GM12864 (cell line): ENCODE data around the gene RING1.
A peak's percentile ranks its signal among the peaks of the same experiment; 100 is the strongest.

ENCODE experiments used
- DNase-seq: peaks from one replicate; pipeline ENCODE4 v3.0.0-alpha.2; 2011; ENCODE audit warnings: low read depth
- H3K4me3 ChIP-seq: 2 replicates; pipeline ENCODE4 v1.5.1; 2011; ENCODE audit warnings: mild to moderate bottlenecking, low read depth, low read length, control low read depth
- TF ChIP-seq, protein P1 (sequence below): IDR thresholded peaks from 2 replicates; pipeline ENCODE4 v1.5.1; 2011; ENCODE audit warnings: low read depth, mild to moderate bottlenecking, moderate library complexity, low read length, control low read depth, inconsistent platforms; ENCODE audit errors: missing control alignments

The RING1 gene

GRCh38 chr6:33204165-33204414 lies 4.2 kb upstream of the RING1 start:
- no peak for DNase-seq
- no peak overlapping the region; the same call in 1 of the 2 replicates for H3K4me3 ChIP-seq
- TF ChIP-seq, protein P1, sequence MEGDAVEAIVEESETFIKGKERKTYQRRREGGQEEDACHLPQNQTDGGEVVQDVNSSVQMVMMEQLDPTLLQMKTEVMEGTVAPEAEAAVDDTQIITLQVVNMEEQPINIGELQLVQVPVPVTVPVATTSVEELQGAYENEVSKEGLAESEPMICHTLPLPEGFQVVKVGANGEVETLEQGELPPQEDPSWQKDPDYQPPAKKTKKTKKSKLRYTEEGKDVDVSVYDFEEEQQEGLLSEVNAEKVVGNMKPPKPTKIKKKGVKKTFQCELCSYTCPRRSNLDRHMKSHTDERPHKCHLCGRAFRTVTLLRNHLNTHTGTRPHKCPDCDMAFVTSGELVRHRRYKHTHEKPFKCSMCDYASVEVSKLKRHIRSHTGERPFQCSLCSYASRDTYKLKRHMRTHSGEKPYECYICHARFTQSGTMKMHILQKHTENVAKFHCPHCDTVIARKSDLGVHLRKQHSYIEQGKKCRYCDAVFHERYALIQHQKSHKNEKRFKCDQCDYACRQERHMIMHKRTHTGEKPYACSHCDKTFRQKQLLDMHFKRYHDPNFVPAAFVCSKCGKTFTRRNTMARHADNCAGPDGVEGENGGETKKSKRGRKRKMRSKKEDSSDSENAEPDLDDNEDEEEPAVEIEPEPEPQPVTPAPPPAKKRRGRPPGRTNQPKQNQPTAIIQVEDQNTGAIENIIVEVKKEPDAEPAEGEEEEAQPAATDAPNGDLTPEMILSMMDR: no peak

- H3K4me3 ChIP-seq: peak within 1 kb of the TSS; percentile 81
- no peak for DNase-seq
- TF ChIP-seq, protein P1: no peak
These were observed 3.7 kb upstream of the RING1 start, which contains the start of gene HSD17B8 for GRCh38 chr6:33204415-33205190. Gene HSD17B8 (plus strand): TSS chr6:33204655. CDS start chr6:33204669, 14 bp downstream.

DNA sequence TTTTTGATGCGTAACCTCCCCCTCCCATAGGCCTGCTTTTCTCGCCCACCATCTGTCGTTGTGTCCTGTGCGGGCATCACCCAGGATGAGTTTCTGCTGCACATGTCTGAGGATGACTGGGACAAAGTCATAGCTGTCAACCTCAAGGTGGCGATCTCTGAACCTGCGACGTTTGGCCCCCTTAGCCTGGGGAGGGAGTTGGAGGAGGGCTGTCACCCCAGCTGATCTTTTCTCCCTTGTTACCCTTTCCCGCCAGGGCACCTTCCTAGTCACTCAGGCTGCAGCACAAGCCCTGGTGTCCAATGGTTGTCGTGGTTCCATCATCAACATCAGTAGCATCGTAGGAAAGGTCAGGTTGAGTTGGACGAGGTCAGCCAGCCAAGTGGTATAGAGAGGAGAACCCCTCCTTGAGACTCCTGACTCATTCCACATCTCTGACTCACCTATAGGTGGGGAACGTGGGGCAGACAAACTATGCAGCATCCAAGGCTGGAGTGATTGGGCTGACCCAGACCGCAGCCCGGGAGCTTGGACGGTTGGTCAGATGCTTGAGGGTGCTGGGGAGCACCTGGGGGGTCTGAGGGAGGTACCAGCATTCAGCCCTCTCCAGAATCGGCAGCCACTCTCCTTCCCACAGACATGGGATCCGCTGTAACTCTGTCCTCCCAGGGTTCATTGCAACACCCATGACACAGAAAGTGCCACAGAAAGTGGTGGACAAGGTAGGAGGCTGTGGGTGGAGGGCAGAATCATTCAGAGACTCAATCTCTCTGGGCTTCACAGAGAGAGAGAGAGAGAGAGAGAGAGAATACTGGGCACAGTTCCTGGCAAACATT lies 2.9 kb upstream of the RING1 start:
- no peak for DNase-seq
- H3K4me3 ChIP-seq: peak overlapping the region; percentile 81

GRCh38 chr6:33206027-33206863 lies 2.1 kb upstream of the RING1 start:
- TF ChIP-seq, protein P1: no peak
- no peak for DNase-seq
- no peak overlapping the region for H3K4me3 ChIP-seq

More for the DNA sequence above, 2.9 kb upstream of the RING1 start:
- TF ChIP-seq, protein P1: peak; percentile 31

- no peak for DNase-seq
- TF ChIP-seq, protein P1: no peak
- peak overlapping the region; percentile 83 for H3K4me3 ChIP-seq
These were observed 1.3 kb upstream of the RING1 start for GRCh38 chr6:33206864-33207551.

DNA sequence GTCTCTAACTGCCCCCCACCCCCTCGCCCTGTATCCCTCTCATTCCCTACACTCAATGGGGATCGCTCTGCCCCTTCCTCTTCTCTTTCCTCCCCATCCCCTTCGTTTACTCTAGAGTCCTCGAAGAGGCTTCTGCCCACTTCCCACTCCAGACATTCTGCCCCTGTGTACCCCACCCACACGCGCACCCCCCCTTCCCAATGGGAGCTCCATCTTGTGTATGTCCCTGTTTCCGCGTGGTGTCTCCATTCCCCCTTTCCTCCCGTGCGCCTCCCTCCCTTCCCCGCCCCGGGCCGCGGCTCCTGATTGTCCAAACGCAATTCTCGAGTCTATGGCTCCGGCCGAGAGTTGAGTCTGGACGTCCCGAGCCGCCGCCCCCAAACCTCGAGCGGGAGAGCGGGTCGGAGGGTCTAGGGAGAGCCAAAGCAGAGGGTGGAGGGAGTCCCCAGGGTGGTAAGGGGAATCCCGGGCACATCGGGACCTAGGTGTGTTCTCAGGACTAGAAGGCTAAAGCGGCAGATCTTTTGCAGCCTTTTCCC lies 679 bp upstream of the RING1 start:
- no peak for DNase-seq

More for the DNA sequence above, 679 bp upstream of the RING1 start:
- peak overlapping the region; percentile 83 for H3K4me3 ChIP-seq
- TF ChIP-seq, protein P1: no peak
